PC-9 (cell line): ENCODE results near the gene NDP.

Source experiments
- CTCF ChIP-seq: fragments of 200-600 bp; sonication (generic); conservative IDR thresholded peaks from 2 replicates; pipeline ENCODE4 v1.6.1; 2017; ENCODE audit warnings: mixed run types, antibody characterized with exemption, mild to moderate bottlenecking, moderate library complexity
- EZH2 ChIP-seq: fragments of 200-600 bp; sonication (generic); IDR thresholded peaks from 2 replicates; pipeline ENCODE4 v1.8.0; 2017; ENCODE audit warnings: antibody characterized with exemption, low read depth

DNA sequence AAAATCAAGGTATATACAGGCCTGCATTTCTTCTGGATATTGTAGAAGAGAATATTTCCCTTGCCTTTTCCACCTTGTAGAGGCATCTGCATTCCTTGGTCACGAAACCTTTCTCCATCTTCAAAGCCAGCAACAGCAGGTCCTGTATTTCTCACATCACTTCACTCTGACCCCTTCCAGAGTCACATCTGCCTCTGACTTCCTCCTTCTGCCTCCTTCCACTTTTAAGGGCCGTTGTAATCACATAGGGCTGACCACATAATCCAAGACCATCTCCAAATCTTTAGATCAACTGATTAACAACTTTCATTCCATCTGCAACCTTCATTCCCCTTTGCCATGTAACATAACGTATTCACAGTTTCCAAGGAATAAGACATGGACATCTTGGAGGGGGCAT lies 38.3 kb upstream of the NDP start:
- TF ChIP-seq CTCF: no peak
- no peak for TF ChIP-seq EZH2
